SJSA1 (cell line): ENCODE measurements around the gene WARS2. TPM values are rescaled to one million over a fixed set of nuclear protein-coding genes. Genes with fewer than 3 reads are reported as not detected.

Experiments used
- DNase-seq, 2 experiments: peaks; one replicate each; pipeline ENCODE4 v3.0.0-alpha.2; 2015 to 2020; ENCODE audit warnings: low spot score in 2 of 2, low read depth in 1 of 2
- H3K27ac ChIP-seq: fragments of 250-450 bp; sonication (Bioruptor Pico); 2 replicates; pipeline ENCODE4 v1.5.1; 2020; ENCODE audit warnings: mild to moderate bottlenecking, moderate library complexity
- H3K27me3 ChIP-seq: fragments of 250-450 bp; sonication (Bioruptor Pico); replicated peaks from 2 replicates; pipeline ENCODE4 v1.5.1; 2020; ENCODE audit warnings: mild to moderate bottlenecking, moderate library complexity
- H3K36me3 ChIP-seq: fragments of 250-450 bp; sonication (Bioruptor Pico); 2 replicates; pipeline ENCODE4 v1.5.1; 2020; ENCODE audit warnings: mild to moderate bottlenecking
- H3K4me1 ChIP-seq: fragments of 250-450 bp; sonication (Bioruptor Pico); replicated peaks from 2 replicates; pipeline ENCODE4 v1.6.1; 2021; ENCODE audit warnings: mild to moderate bottlenecking
- H3K4me3 ChIP-seq: fragments of 250-450 bp; sonication (Bioruptor Pico); 2 replicates; pipeline ENCODE4 v1.5.1; 2020; ENCODE audit warnings: mild to moderate bottlenecking
- H3K9me3 ChIP-seq: fragments of 250-450 bp; sonication (Bioruptor Pico); replicated peaks from 2 replicates; pipeline ENCODE4 v1.5.1; 2020; ENCODE audit warnings: mild to moderate bottlenecking
- total RNA-seq: library from RNA; depleted of rRNA; stranded (reverse); fragments of >200 nt; shearing (Covaris generic); gene quantifications from 2 replicates; pipeline ENCODE4 v1.2.3, GENCODE V29; 2014

The WARS2 gene
- total RNA-seq, 1 experiment from 2014 or later: 17.6 TPM

- H3K4me1 ChIP-seq: peaks cover 26% of the 10 kb centered on the region
- H3K27ac ChIP-seq: no peak overlapping the region
- no peaks in the 10 kb centered on the region for H3K36me3 ChIP-seq
- DNase-seq: no peak
- no peaks in the 10 kb centered on the region for H3K27me3 ChIP-seq
- no peak overlapping the region for H3K4me3 ChIP-seq
- H3K9me3 ChIP-seq: no peaks in the 10 kb centered on the region
Observed at GRCh38 chr1:119003413-119004128, 136.9 kb downstream of the WARS2 start.

- Histone ChIP-seq H3K4me1 (peaks cover 20% of the 10 kb centered on the region), H3K9me3 (no peaks in the 10 kb centered on the region), H3K27ac (no peak overlapping the region), H3K36me3 (no peaks in the 10 kb centered on the region), H3K27me3 (no peaks in the 10 kb centered on the region), H3K4me3 (no peak overlapping the region)
- peak; percentile 74 to 75 for DNase-seq
Observed at GRCh38 chr1:119002028-119002686, 138.3 kb downstream of the WARS2 start.

DNA sequence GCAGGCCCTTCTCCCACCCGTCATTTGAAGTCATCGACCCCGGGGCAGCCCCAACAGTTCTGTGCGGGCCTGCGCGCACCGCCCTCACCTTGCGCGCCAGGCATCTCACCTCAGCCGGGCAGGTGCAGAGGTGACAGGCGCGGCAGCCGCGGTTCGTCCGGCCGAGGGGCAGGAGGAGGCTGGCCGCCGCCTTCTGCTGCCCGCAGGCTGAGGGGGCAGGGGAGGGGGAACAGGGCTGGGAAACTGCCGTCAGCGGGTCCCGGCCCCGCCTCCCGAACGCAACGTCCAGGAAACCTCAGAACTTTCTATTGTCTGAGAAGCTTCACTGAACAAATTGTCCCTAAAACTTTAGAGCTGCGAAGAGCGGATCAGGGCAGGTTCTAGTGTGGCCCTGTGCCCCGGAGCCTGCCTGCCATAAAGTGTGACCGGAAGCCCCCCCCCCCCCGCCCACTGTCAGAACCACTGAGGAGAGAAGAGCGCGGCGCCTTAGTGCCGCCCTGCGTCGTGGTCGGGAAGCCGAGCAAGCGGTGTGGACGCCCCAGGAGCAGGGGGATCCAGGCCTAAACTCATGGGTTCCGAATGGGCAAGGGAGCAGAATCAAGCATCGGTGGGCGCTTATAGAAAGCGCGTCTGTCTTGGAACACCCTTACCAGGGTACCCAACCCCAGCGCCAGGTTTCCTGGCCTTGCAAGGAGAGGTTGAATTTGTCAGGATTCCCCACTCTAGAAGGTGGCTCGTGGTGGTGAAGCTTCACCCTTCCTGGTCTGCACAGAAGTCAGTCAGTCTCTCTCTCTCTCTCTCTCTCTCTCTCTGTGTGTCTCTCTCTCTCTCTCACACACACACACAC is 139.0 kb downstream of the WARS2 start:
- no peak overlapping the region for H3K27ac ChIP-seq
- DNase-seq: no peak
- H3K36me3 ChIP-seq: no peaks in the 10 kb centered on the region
- H3K27me3 ChIP-seq: no peaks in the 10 kb centered on the region
- H3K4me3 ChIP-seq: no peak overlapping the region
- H3K4me1 ChIP-seq: peaks cover 20% of the 10 kb centered on the region
- no peaks in the 10 kb centered on the region for H3K9me3 ChIP-seq

- no peak overlapping the region for H3K4me3 ChIP-seq
- H3K27ac ChIP-seq: no peak overlapping the region
- H3K9me3 ChIP-seq: no peaks in the 10 kb centered on the region
- DNase-seq: no peak
- H3K36me3 ChIP-seq: no peaks in the 10 kb centered on the region
- no peaks in the 10 kb centered on the region for H3K27me3 ChIP-seq
- H3K4me1 ChIP-seq: peaks cover 25% of the 10 kb centered on the region
Observed at GRCh38 chr1:119000371-119001180, 139.9 kb downstream of the WARS2 start.

DNA sequence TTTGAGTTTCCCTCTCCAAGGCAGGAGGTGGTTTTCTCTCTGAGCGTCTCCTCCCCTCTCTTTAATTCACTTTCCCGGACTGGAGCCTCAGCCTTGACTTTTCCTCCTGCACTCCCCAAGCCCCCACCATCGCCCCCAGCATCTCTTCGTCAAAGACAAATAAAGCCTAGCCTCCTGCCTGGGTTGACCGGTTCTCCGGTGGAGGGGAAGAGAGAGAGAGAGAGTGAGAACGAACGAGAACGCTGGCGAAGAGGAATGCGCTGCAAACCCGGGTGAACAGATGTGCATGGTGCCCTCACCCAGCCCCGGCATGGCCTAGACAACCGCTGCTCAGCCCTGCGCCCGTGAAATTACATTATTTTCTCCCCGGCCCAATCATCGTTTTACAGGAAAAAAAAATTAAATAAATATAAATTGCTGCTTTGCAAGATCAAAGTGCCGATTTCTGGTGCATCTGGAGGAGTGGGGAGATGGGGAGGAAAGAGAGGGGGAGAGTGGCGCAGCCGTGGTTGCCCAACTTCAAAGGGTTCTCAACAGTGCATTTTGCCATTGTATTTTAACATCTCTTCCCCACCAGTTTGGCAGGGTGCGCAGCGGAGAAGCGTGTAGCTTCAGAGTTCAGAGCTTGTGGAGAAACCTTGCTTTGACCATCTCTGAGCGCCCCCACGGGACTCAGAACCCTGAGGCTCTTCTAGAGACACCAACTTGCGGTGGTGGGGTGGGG is 140.9 kb downstream of the WARS2 start:
- no peak overlapping the region for H3K27ac ChIP-seq
- H3K4me1 ChIP-seq: peaks cover 29% of the 10 kb centered on the region
- H3K4me3 ChIP-seq: no peak overlapping the region
- H3K36me3 ChIP-seq: no peaks in the 10 kb centered on the region
- no peaks in the 10 kb centered on the region for H3K9me3 ChIP-seq
- DNase-seq: no peak
- H3K27me3 ChIP-seq: no peaks in the 10 kb centered on the region

GRCh38 chr1:118998171-118998570 is 142.3 kb downstream of the WARS2 start:
- H3K4me1 ChIP-seq: peaks cover 29% of the 10 kb centered on the region
- H3K9me3 ChIP-seq: no peaks in the 10 kb centered on the region
- H3K27ac ChIP-seq: no peak overlapping the region
- no peak for DNase-seq
- no peaks in the 10 kb centered on the region for H3K27me3 ChIP-seq
- no peaks in the 10 kb centered on the region for H3K36me3 ChIP-seq
- H3K4me3 ChIP-seq: no peak overlapping the region

GRCh38 chr1:118997225-118997624 is 143.2 kb downstream of the WARS2 start:
- no peak overlapping the region for H3K27ac ChIP-seq
- no peaks in the 10 kb centered on the region for H3K36me3 ChIP-seq
- no peak for DNase-seq
- no peaks in the 10 kb centered on the region for H3K9me3 ChIP-seq
- no peak overlapping the region for H3K4me3 ChIP-seq
- H3K4me1 ChIP-seq: peaks cover 22% of the 10 kb centered on the region
- H3K27me3 ChIP-seq: no peaks in the 10 kb centered on the region

DNA sequence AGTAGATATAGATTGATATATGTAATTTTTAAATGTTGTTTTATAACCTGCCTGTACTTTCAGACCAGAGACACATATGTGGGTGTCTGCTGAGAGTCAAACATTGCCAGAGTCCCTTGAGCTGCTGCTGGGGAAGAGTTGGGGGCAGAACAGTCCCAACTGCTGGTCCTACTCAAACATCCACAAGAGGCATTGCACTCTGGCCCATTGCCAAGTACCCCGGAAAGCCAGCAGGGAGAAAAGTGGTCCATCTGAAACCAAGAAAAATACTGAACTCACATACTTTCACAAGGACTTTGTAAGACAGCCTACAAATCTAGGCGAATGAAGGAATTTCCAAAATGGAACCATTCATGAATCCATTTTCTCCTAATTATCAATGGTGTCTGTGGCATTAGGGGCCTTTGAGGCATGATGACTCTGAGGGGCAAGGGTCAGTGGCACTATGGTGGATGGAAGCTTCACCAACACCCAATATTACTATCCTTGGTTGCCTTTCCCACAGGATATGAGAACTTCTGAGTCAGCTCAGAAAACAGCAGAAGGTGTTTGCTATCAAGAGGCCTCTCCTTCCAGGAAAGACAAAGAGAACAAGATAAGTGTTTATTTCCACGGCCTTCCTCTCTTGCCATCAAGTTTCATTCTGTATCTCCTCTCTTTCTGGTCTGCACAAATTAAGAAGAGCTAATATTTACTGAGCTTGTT is 145.0 kb downstream of the WARS2 start:
- no peak for DNase-seq
- H3K27ac ChIP-seq: no peak overlapping the region
- H3K9me3 ChIP-seq: no peaks in the 10 kb centered on the region
- no peaks in the 10 kb centered on the region for H3K27me3 ChIP-seq
- H3K4me3 ChIP-seq: no peak overlapping the region
- no peaks in the 10 kb centered on the region for H3K36me3 ChIP-seq
- peaks cover 27% of the 10 kb centered on the region for H3K4me1 ChIP-seq

GRCh38 chr1:118993700-118994026 is 146.8 kb downstream of the WARS2 start:
- H3K27me3 ChIP-seq: no peaks in the 10 kb centered on the region
- no peak overlapping the region for H3K4me3 ChIP-seq
- H3K36me3 ChIP-seq: no peaks in the 10 kb centered on the region
- no peak overlapping the region for H3K27ac ChIP-seq
- H3K4me1 ChIP-seq: peaks cover 41% of the 10 kb centered on the region
- no peaks in the 10 kb centered on the region for H3K9me3 ChIP-seq
- no peak for DNase-seq

- H3K27ac ChIP-seq: no peak overlapping the region
- no peaks in the 10 kb centered on the region for H3K27me3 ChIP-seq
- H3K36me3 ChIP-seq: no peaks in the 10 kb centered on the region
- DNase-seq: no peak
- no peak overlapping the region for H3K4me3 ChIP-seq
- H3K9me3 ChIP-seq: no peaks in the 10 kb centered on the region
- H3K4me1 ChIP-seq: peaks cover 41% of the 10 kb centered on the region
Observed at GRCh38 chr1:118992868-118993699, 147.4 kb downstream of the WARS2 start.

- no peaks in the 10 kb centered on the region for H3K27me3 ChIP-seq
- no peak overlapping the region for H3K27ac ChIP-seq
- H3K4me1 ChIP-seq: peaks cover 41% of the 10 kb centered on the region
- DNase-seq: no peak
- H3K36me3 ChIP-seq: peaks cover 5% of the 10 kb centered on the region
- H3K9me3 ChIP-seq: no peaks in the 10 kb centered on the region
- H3K4me3 ChIP-seq: no peak overlapping the region
Observed at GRCh38 chr1:118992237-118992825, 148.1 kb downstream of the WARS2 start.

- H3K36me3 ChIP-seq: peaks cover 14% of the 10 kb centered on the region
- peaks cover 41% of the 10 kb centered on the region for H3K4me1 ChIP-seq
- no peak for DNase-seq
- no peak overlapping the region for H3K27ac ChIP-seq
- H3K9me3 ChIP-seq: no peaks in the 10 kb centered on the region
- no peaks in the 10 kb centered on the region for H3K27me3 ChIP-seq
- no peak overlapping the region for H3K4me3 ChIP-seq
Observed at GRCh38 chr1:118991448-118991847, 149.0 kb downstream of the WARS2 start.
